Measurements from ENCODE around the gene QRFP. TPM values are rescaled to one million over a fixed set of nuclear protein-coding genes. Genes with fewer than 3 reads are reported as not detected.

The QRFP gene
- total RNA-seq, 4 donors from 2014 or later: not detected

DNA sequence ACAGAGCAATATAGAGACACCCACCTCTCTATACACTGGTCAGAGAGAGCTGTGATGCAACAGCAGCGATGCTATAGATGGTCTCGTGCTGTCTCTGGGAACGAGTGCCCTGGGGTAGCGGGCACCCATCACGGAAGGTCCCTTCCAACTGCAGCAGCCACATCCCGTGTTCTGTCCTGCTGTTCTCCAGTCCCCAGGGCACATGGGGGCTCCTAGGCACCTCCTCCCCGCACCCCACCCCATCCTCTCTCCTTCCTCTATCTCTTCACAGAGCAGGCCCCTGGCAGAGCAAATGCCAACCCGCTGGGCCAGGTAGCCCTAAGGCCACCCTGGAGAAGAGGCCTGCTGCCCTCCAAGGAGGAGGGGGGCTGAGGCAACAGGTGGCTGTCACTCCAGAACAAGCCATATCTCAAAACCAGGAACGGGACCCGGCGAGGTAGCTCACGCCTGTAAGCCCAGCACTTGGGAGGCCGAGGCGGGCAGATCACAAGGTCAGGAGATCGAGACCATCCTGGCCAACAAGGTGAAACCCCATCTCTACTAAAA is 34.3 kb upstream of the QRFP start:
- H3K4me3 ChIP-seq (replicated peaks in 1 of 3): no peak overlapping the region
- no peak for DNase-seq
- TF ChIP-seq, protein P1, sequence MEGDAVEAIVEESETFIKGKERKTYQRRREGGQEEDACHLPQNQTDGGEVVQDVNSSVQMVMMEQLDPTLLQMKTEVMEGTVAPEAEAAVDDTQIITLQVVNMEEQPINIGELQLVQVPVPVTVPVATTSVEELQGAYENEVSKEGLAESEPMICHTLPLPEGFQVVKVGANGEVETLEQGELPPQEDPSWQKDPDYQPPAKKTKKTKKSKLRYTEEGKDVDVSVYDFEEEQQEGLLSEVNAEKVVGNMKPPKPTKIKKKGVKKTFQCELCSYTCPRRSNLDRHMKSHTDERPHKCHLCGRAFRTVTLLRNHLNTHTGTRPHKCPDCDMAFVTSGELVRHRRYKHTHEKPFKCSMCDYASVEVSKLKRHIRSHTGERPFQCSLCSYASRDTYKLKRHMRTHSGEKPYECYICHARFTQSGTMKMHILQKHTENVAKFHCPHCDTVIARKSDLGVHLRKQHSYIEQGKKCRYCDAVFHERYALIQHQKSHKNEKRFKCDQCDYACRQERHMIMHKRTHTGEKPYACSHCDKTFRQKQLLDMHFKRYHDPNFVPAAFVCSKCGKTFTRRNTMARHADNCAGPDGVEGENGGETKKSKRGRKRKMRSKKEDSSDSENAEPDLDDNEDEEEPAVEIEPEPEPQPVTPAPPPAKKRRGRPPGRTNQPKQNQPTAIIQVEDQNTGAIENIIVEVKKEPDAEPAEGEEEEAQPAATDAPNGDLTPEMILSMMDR (IDR thresholded peaks at IDR 0.05): no peak
- no peak for TF ChIP-seq POLR2A (IDR thresholded peaks at IDR 0.05)
- H3K27ac ChIP-seq: no peak overlapping the region
- no peaks in the 10 kb centered on the region for H3K27me3 ChIP-seq
- no peaks in the 10 kb centered on the region for H3K9me3 ChIP-seq
- H3K4me1 ChIP-seq: peaks cover 7 to 16% of the 10 kb centered on the region in 2 donors
- H3K36me3 ChIP-seq: no peaks in the 10 kb centered on the region
- WGBS, 2 donors: 88 to 99% methylated on average over 13 to 15 of the region's 15 CpGs
- intact Hi-C loops (cut with DNase I): no loop called here

DNA sequence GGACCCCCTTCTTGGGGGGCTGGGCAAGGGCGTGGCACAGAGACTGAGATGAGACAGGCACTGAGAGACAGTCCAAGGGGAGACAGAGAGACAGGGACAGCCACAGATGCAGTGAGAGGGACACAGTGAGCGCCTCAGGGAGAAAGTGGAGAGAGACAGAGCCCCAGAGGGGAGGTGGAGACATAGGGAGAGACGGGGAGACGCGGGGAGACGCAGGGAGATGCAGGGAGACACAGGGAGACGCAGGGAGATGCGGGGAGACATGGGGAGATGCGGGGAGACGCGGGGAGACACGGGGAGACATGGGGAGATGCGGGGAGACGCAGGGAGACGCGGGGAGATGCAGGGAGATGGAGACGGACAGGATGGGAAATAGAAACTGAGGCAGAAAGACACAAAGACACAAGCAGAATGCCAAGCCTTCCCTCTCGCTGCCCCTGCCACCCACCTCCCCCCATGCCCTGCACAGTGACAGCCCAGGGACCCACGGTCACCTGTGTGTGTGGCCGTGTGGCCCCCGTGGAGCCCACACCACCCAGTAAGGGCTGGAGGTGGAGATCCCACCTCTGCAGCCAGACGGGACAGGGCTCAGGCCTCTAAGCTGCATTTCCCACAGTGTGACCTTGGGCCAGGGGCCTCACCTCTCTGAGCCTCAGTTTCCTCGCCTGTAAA is 33.7 kb upstream of the QRFP start:
- intact Hi-C loops (cut with DNase I): no loop called here
- peaks cover 7 to 16% of the 10 kb centered on the region in 2 donors for H3K4me1 ChIP-seq

DNA sequence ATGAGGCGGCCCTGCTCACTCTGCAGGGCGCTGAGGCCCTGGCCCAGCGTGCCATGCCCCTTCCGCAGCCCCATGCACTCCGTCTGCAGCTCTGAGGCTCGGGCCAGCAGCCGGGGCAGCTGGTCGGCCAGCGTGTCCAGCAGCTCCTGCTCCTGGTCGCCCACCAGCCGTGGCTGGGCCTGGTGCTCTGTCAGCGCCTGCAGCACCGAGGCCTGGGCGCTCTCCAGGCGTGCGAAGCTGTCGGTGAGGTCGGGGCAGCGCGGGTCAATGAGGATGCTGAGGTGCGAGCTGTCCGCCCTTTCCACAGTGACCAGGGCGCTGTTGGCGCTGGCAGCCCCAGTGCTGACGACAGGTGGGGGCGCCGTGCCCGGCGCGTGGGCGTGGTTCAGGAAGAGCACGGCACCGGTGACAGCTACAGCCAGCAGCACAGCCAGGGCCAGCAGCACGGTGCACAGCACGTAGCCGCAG is 33.0 kb upstream of the QRFP start:
- 92 to 96% methylated on average over 5 to 26 of the region's 36 CpGs for WGBS, 2 donors
- no peak for TF ChIP-seq POLR2A (IDR thresholded peaks at IDR 0.05)
- TF ChIP-seq, protein P1 (IDR thresholded peaks at IDR 0.05): no peak
- peaks cover 7 to 16% of the 10 kb centered on the region in 2 donors for H3K4me1 ChIP-seq
- no peak for DNase-seq
- H3K4me3 ChIP-seq (replicated peaks in 1 of 3): no peak overlapping the region
- H3K9me3 ChIP-seq: no peaks in the 10 kb centered on the region
- no peaks in the 10 kb centered on the region for H3K27me3 ChIP-seq
- H3K36me3 ChIP-seq: no peaks in the 10 kb centered on the region
- no peak overlapping the region for H3K27ac ChIP-seq
- intact Hi-C loops (cut with DNase I): no loop called here

More for the DNA sequence above, 33.7 kb upstream of the QRFP start:
- H3K9me3 ChIP-seq: no peaks in the 10 kb centered on the region
- no peak overlapping the region for H3K27ac ChIP-seq
- DNase-seq: no peak
- no peaks in the 10 kb centered on the region for H3K36me3 ChIP-seq
- no peak overlapping the region for H3K4me3 ChIP-seq (replicated peaks in 1 of 3)
- H3K27me3 ChIP-seq: no peaks in the 10 kb centered on the region
- no peak for TF ChIP-seq POLR2A (IDR thresholded peaks at IDR 0.05)
- TF ChIP-seq, protein P1 (IDR thresholded peaks at IDR 0.05): no peak
- WGBS, 2 donors: 90 to 93% methylated on average over 22 to 23 of the region's 23 CpGs

DNA sequence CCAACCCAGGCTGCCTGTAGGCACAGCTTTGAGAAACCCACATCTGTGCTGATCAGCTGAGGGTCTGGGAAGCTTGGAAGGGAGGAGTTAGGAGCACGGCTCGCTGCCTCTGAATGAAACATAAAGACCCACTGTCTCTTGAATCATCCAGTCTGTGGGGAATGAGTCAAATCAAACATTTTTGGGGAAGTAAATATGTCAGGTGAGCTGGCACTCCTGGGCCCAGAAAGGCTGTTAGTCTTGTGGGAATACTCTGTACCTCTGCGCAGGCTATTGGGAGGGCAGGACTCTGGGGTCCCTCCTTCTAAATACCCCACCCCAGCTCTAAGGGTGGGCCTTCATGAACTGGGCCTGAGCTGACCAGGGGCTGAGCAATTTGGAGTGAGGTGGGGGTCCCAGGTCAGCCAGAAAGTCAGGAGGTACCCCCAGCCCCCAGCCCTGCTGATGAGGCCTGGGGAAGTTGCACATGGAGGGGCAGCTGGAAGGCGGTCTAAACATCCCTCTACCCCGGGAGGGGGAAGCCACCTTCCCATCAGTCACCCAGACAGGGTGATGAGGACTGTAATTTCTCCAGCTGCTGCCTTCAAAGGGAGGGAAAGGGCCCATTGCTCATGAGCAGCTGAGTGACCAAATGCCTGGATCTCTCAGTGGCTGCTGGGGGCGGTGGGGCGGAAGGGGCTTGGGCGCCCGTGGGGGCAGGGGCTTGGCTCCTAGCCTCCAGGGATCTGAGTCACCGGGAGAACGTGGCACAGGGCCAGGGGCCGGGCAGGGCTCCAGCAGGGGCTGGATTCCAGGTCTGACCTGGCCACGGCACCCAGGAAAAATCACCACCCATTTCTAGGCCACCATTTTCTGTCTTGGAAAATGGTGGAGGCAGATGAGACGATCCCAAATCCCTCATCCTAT is 31.6 kb upstream of the QRFP start:
- peaks cover 7 to 16% of the 10 kb centered on the region in 2 donors for H3K4me1 ChIP-seq
- no peaks in the 10 kb centered on the region for H3K36me3 ChIP-seq
- WGBS, 2 donors: 61 to 72% methylated on average over 5 to 8 of the region's 14 CpGs
- TF ChIP-seq, protein P1 (IDR thresholded peaks at IDR 0.05): no peak
- TF ChIP-seq POLR2A (IDR thresholded peaks at IDR 0.05): no peak
- intact Hi-C loops (cut with DNase I): no loop called here
- no peak overlapping the region for H3K27ac ChIP-seq
- DNase-seq: peak; percentile 86 to 90
- H3K9me3 ChIP-seq: no peaks in the 10 kb centered on the region
- no peaks in the 10 kb centered on the region for H3K27me3 ChIP-seq
- H3K4me3 ChIP-seq (replicated peaks in 1 of 3): no peak overlapping the region

Measured in thyroid gland (tissue), 4 donors.